Spleen (tissue), 11 donors: ENCODE data around the gene CD276. TPM values are rescaled to one million over a fixed set of nuclear protein-coding genes. Genes with fewer than 3 reads are reported as not detected.
A peak's percentile ranks its signal among the peaks of the same experiment; 100 is the strongest.

Experiments
- DNase-seq: peaks from one replicate; pipeline ENCODE4 v3.0.0-alpha.2; 2020
- H3K27ac ChIP-seq, 8 donors: fragments of 200-600 bp; sonication (generic) in 7 of 8; 1 replicate in 4 of 8; 2 replicates in 4 of 8; pipeline versions ENCODE4 v1.5.0 to v1.8.0; 2016 to 2021; ENCODE audit warnings: inconsistent platforms in 4 of 8, mild to moderate bottlenecking in 4 of 8, moderate library complexity in 1 of 8
- H3K27me3 ChIP-seq, 7 donors: fragments of 200-600 bp; sonication (generic) in 6 of 7; replicated peaks in 1 of 7; 1 replicate in 4 of 7; 2 replicates in 3 of 7; pipeline versions ENCODE4 v1.5.0 to v1.8.0; 2016 to 2021; ENCODE audit warnings: inconsistent platforms in 3 of 7, mild to moderate bottlenecking in 1 of 7
- H3K36me3 ChIP-seq, 6 donors: fragments of 200-600 bp; sonication (generic) in 5 of 6; 1 replicate in 4 of 6; 2 replicates in 2 of 6; pipeline versions ENCODE4 v1.5.0 to v1.8.0; 2016 to 2021; ENCODE audit warnings: inconsistent platforms in 2 of 6
- H3K4me1 ChIP-seq, 6 donors: fragments of 200-600 bp; sonication (generic) in 5 of 6; 1 replicate in 3 of 6; 2 replicates in 3 of 6; pipeline versions ENCODE4 v1.5.0 to v1.8.0; 2016 to 2021; ENCODE audit warnings: inconsistent platforms in 3 of 6
- H3K4me3 ChIP-seq, 8 donors: fragments of 200-600 bp; sonication (generic) in 7 of 8; 1 replicate in 4 of 8; 2 replicates in 4 of 8; pipeline versions ENCODE4 v1.5.0 to v1.8.0; 2016 to 2021; ENCODE audit warnings: inconsistent platforms in 4 of 8, mild to moderate bottlenecking in 4 of 8, moderate library complexity in 2 of 8
- H3K9me3 ChIP-seq, 8 donors: fragments of 200-600 bp; sonication (generic) in 7 of 8; 1 replicate in 4 of 8; 2 replicates in 4 of 8; pipeline versions ENCODE4 v1.5.0 to v1.8.0; 2016 to 2021; ENCODE audit warnings: inconsistent platforms in 4 of 8
- CTCF ChIP-seq, 11 experiments: fragments of 200-600 bp in 7 of 11; fragments of 450-650 bp in 4 of 11; sonication (generic) in 4 of 11; IDR thresholded peaks in 8 of 11; conservative IDR thresholded peaks in 3 of 11; 1 replicate in 7 of 11; 2 replicates in 4 of 11; pipeline versions ENCODE4 v1.4.0 to v1.8.0; 2016 to 2021; ENCODE audit warnings: antibody characterized with exemption in 11 of 11, inconsistent platforms in 4 of 11, mild to moderate bottlenecking in 1 of 11
- POLR2A ChIP-seq, 3 donors: fragments of 450-650 bp; IDR thresholded peaks; one replicate each; pipeline ENCODE4 v1.5.1; 2017; ENCODE audit warnings: antibody characterized with exemption in 3 of 3, mild to moderate bottlenecking in 1 of 3
- POLR2AphosphoS5 ChIP-seq, 3 donors: sonication (generic); formaldehyde crosslinking; IDR thresholded peaks; one replicate each; pipeline ENCODE4 v1.5.1; 2017; ENCODE audit warnings: antibody characterized with exemption in 3 of 3
- WGBS, 5 donors: extraction: QIAGEN DNeasy Blood & Tissue Kit in 3 of 5; methylation state at CpG; one replicate each; pipeline versions ENCODE4 v1.1.5 to v1.1.7; 2013 to 2018; 5-methylcytosine and 5-hydroxymethylcytosine counted together
- intact Hi-C: fragments of 100-400 bp; cut with DNase I; formaldehyde crosslinking; loops from one replicate; pipeline ENCODE4 v1.15.0; 2023; ENCODE audit warnings: low total_unique reads
- polyA plus RNA-seq, 3 donors: library from polyadenylated mRNA; stranded (reverse); fragments of 200-250 nt; gene quantifications; one replicate each; pipeline ENCODE4 v1.2.1, GENCODE V29; 2013
- total RNA-seq, 7 donors: library from RNA; depleted of rRNA in 3 of 7; stranded (reverse); fragments of >200 nt in 3 of 7; fragmentation: NEBNext Ultra II Directional in 4 of 7; extraction: Animal tissue kit (Norgen Biotek cat#: 25700) in 4 of 7; gene quantifications; one replicate each; pipeline versions ENCODE4 v1.1.0 to v1.2.1, GENCODE V29; 2016 to 2021
- donor health status: healthy with polysubstance abuse.
- donor health status: DM: no; HTN: no; CAD: no; lungs with moderate emphysema.
- donor health status: DM: no; HTN: no; CAD: no.
- donor health status: Bipolar disorder and iron deficiency.
- donor health status: healthy.
- donor health status: DM: no; HTN: no; CAD: no.
- donor health status: DM: yes; HTN: yes; CAD: no.

Gene CD276
- total and polyA plus RNA-seq, 10 donors: 9.8 to 95.6 (median 27.2) TPM

- no peak for DNase-seq
- WGBS, 5 donors: 77 to 87% (median 79%) methylated on average over 4 to 5 of the region's 5 CpGs
- Histone ChIP-seq H3K4me1 (peaks cover 0 to 11% (median 4%) of the 10 kb centered on the region in 6 donors), H3K27ac (no peak overlapping the region), H3K27me3 (peaks cover 0 to 5% (median 0%) of the 10 kb centered on the region in 7 donors), H3K4me3 (no peak overlapping the region), H3K9me3 (no peaks in the 10 kb centered on the region), H3K36me3 (peaks cover 0 to 84% (median 10%) of the 10 kb centered on the region in 6 donors)
- intact Hi-C loops: no loop called here
- TF ChIP-seq POLR2A (IDR thresholded peaks at IDR 0.05) (no peak), CTCF (IDR thresholded peaks at IDR 0.05 in 8 of 11, conservative IDR thresholded peaks at IDR 0.05 in 3 of 11) (no peak), POLR2AphosphoS5 (IDR thresholded peaks at IDR 0.05) (no peak)
Measured at GRCh38 chr15:73710321-73710720, 26.1 kb downstream of the CD276 start.

GRCh38 chr15:73711526-73711925 lies 27.3 kb downstream of the CD276 start:
- no peak for DNase-seq
- no peak for TF ChIP-seq CTCF (IDR thresholded peaks at IDR 0.05 in 8 of 11, conservative IDR thresholded peaks at IDR 0.05 in 3 of 11)
- TF ChIP-seq POLR2A (IDR thresholded peaks at IDR 0.05): no peak
- no peak for TF ChIP-seq POLR2AphosphoS5 (IDR thresholded peaks at IDR 0.05)
- peaks cover 0 to 5% (median 0%) of the 10 kb centered on the region in 7 donors for H3K27me3 ChIP-seq
- H3K36me3 ChIP-seq: peaks cover 0 to 79% (median 10%) of the 10 kb centered on the region in 6 donors
- peaks cover 0 to 11% (median 3%) of the 10 kb centered on the region in 6 donors for H3K4me1 ChIP-seq
- 61 to 80% (median 68%) methylated on average over 4 of the region's 4 CpGs for WGBS, 5 donors
- H3K9me3 ChIP-seq: no peaks in the 10 kb centered on the region
- intact Hi-C loops: no loop called here
- peak overlapping the region in 2 of 8 donors; percentile 49 to 55 for H3K27ac ChIP-seq
- no peak overlapping the region for H3K4me3 ChIP-seq

- H3K4me3 ChIP-seq: no peak overlapping the region
- DNase-seq: no peak
- peaks cover 0 to 73% (median 10%) of the 10 kb centered on the region in 6 donors for H3K36me3 ChIP-seq
- intact Hi-C loops: no loop called here
- H3K27ac ChIP-seq: no peak overlapping the region
- peaks cover 0 to 2% (median 0%) of the 10 kb centered on the region in 7 donors for H3K27me3 ChIP-seq
- no peak for TF ChIP-seq POLR2AphosphoS5 (IDR thresholded peaks at IDR 0.05)
- no peak for TF ChIP-seq POLR2A (IDR thresholded peaks at IDR 0.05)
- TF ChIP-seq CTCF (IDR thresholded peaks at IDR 0.05 in 8 of 11, conservative IDR thresholded peaks at IDR 0.05 in 3 of 11): no peak
- no peaks in the 10 kb centered on the region for H3K9me3 ChIP-seq
- H3K4me1 ChIP-seq: peaks cover 0 to 11% (median 3%) of the 10 kb centered on the region in 6 donors
Measured at GRCh38 chr15:73712107-73712506, 27.9 kb downstream of the CD276 start.

- no peak for TF ChIP-seq CTCF (IDR thresholded peaks at IDR 0.05 in 8 of 11, conservative IDR thresholded peaks at IDR 0.05 in 3 of 11)
- no peak for TF ChIP-seq POLR2AphosphoS5 (IDR thresholded peaks at IDR 0.05)
- no peak for TF ChIP-seq POLR2A (IDR thresholded peaks at IDR 0.05)
- DNase-seq: no peak
- Histone ChIP-seq H3K36me3 (peaks cover 0 to 46% (median 10%) of the 10 kb centered on the region in 6 donors), H3K27me3 (peaks cover 0 to 11% (median 0%) of the 10 kb centered on the region in 7 donors), H3K9me3 (no peaks in the 10 kb centered on the region), H3K27ac (no peak overlapping the region), H3K4me3 (no peak overlapping the region), H3K4me1 (peaks cover 0 to 11% (median 3%) of the 10 kb centered on the region in 6 donors)
- WGBS, 5 donors: 87 to 99% (median 97%) methylated on average over 5 of the region's 5 CpGs
- intact Hi-C loops: no loop called here
Measured at GRCh38 chr15:73714695-73715301, 30.6 kb downstream of the CD276 start.
